Erythroblast (primary cell): ENCODE data around the gene ATP5F1A.
"Not testable (repeated sequence)": the region's sequence is repeated elsewhere in the genome, so short reads cannot be mapped to it uniquely, and the experiment has no call there.

Source experiments
- DNase-seq, 2 experiments: peaks; one replicate each; lab custom pipeline; 2025; lab: John Stamatoyannopoulos, UW
- GATA1 ChIP-seq: IDR thresholded peaks from 2 replicates; pipeline ENCODE4 v1.6.1; 2011; ENCODE audit warnings: low read depth, mild to moderate bottlenecking, control low read depth, low read length, moderate library complexity
- POLR2A ChIP-seq: IDR thresholded peaks from 2 replicates; pipeline ENCODE4 v1.6.1; 2011; ENCODE audit warnings: mild to moderate bottlenecking, low read length

ATP5F1A gene

GRCh38 chr18:46068763-46069162 is 29.3 kb downstream of the ATP5F1A start:
- TF ChIP-seq POLR2A (no peak), GATA1 (no peak)
- DNase-seq = no peak

GRCh38 chr18:46067438-46068007 is 30.6 kb downstream of the ATP5F1A start:
- TF ChIP-seq POLR2A (no peak), GATA1 (no peak)
- DNase-seq = peak in 1 of 2 experiments; percentile 67

DNA sequence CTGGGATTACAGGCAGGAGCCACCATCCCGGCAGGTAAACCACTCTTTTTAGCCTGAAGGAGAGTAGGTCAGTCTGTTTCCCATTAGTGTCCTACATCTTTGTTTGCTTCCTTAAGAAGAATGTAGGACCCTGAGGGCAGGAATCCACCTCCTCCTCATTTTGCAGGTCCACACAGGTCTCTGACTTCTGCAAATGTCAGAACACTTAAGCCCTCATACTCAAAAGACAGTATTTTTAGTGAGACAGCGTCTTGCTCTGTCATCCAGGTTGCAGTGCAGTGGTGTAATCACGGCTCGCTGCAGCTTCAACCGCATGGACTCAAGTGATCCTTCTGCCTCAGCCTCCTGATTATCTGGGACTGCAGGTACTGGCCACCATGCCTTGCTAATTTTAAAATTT is 35.3 kb downstream of the ATP5F1A start:
- TF ChIP-seq POLR2A (no peak), GATA1 (no peak)
- peak; percentile 50 to 68 for DNase-seq

- no peak for TF ChIP-seq GATA1
- TF ChIP-seq POLR2A = no peak
- DNase-seq = peak in 1 of 2 experiments; percentile 59
Measured at GRCh38 chr18:46061796-46062195, 36.3 kb downstream of the ATP5F1A start.

- TF ChIP-seq POLR2A = no peak
- DNase-seq = peak; percentile 59 to 73
Measured at GRCh38 chr18:46061387-46061786, 36.7 kb downstream of the ATP5F1A start.

DNA sequence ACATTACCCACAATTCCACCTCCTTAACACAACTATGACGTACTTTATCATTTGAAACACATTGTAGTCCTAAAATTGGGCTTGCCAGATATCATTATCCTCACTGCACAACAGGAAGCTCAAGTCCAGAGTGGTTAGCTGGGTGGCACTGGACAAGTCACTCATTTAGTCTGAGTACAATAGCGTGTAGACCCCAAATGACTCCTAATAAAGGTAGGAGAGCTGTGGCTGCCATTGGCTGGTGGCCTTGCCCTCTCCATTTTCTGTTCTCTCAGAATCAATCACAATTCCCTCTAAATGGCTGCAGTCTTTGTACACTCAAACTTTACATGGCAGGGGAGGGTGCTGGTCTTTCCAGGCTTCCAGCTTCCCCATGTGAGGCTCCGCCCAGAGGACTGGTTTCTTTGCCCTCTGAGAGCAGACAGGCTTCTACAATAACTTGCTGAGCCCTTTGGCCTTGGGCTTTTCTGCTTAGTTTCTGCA is 37.7 kb downstream of the ATP5F1A start:
- DNase-seq = peak; percentile 91 to 98
- peak; percentile 62 for TF ChIP-seq POLR2A
- TF ChIP-seq GATA1 = no peak

GRCh38 chr18:46055838-46056230 is 42.3 kb downstream of the ATP5F1A start:
- TF ChIP-seq GATA1 (no peak), POLR2A (no peak)
- DNase-seq = no peak

DNA sequence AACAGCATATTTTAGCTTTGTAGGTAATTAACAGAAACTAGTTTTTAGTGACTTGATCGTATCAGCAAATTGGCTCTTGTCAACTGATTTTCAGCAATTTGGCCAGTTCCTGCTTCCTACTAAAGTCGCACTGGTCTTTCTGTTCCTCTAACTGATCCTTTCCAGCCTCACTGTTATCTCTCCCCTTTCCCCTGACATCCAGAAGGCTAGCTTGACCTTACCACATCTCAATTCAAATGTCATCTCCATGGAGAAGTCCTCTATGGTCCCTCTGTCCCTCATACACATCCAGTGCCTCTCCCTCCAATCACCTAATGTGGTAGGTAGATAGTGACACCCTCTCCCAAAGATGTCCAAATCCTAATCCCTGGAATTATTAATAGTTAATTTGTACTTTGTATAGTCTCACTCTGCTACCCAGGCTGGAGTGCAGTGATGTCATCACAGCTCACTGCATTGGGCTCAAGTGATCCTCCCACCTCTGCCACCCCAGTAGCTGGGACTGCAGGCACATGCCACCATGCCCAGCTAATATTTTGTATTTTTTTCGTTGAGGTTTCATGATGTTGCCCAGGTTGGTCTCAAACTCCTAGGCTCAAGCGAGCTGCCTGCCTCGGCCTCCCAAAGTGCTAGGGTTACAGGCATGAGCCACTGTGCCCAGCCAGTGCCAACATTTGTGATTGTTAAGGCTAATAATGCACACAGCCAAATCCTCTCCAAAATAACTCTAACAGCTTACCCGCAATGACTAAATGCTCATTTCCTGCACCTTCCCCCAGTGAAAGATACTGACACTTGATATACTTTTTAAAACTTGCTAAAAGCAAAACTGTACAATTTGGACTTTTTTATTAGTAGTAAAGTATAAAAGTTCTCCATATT is 42.9 kb downstream of the ATP5F1A start:
- DNase-seq = peak in 1 of 2 experiments; percentile 34
- no peak for TF ChIP-seq GATA1
- TF ChIP-seq POLR2A = no peak

DNA sequence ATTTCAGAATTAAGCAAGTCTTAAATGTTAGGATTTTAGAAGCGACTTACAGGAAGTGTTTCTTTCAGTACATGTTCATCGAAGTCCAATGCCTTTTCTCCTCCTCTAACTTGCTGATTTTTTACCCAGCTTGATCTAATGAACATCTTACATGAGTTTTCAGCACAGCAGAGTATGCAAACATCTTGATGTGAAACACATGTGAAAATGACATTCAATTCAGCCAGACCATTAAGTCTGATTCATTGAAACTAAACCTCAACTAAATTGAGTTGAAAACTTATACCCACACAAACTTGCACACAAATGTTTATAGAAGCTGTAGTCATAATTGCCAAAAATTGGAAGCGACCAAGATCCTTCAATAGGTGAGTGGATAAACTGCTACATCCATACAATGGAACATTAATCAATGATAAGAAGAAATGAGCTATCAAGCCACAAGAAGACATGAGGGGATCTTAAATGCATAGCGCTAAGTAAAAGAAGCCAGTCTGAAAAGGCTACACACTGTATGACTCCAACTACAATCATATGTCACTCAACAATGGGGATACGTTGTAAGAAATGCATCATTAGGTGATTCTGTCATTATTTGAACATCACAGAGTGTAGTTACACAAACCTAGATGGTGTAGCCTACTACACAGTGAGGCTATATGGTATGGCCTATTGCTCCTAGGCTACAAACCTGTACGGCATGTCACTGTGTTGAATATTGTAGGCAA is 44.6 kb downstream of the ATP5F1A start:
- no peak for DNase-seq
- no peak for TF ChIP-seq POLR2A
- no peak for TF ChIP-seq GATA1

- no peak for DNase-seq
- TF ChIP-seq GATA1 (no peak), POLR2A (no peak)
Measured at GRCh38 chr18:46051731-46052461, 46.2 kb downstream of the ATP5F1A start.

DNA sequence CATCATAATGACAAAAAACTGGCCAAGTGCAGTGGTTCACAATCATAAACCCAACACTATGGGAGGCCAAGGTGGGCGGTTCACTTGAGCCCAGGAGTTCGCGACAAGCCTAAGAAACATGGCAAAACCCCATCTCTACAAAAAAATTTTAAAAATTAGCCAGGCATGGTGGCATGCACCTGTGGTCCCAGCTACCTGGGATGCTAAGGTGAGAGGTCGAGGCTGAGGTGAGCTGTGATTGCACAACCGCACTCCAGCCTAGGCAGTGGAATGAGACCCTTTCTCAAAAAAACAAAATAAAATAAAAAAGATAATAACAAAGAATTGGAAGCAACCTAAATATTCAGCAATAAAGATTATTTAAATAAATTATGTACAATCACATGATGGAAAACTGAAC is 47.8 kb downstream of the ATP5F1A start:
- TF ChIP-seq POLR2A (no peak), GATA1 (no peak)

DNA sequence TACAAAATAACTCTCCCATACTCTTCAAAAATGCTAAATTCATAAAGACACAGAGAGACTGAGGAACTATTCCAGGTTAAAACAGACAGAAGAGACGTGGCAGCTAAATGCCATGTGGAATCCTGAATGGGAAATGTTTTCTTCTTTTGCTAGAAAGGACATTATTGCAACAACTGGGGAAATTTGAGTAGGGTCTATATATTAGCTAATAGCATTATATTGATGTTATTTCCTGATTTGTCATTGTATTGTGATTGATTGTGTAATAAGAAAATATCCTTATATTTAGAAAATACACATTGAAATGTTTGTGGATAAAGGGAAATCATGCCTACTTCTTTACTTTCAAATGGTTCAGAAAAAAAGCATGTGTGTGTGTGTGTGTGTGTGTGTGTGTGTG is 49.5 kb downstream of the ATP5F1A start:
- TF ChIP-seq POLR2A = no peak
- TF ChIP-seq GATA1 = no peak
- DNase-seq = no peak

More for the DNA sequence above, 47.8 kb downstream of the ATP5F1A start:
- no peak for DNase-seq

DNA sequence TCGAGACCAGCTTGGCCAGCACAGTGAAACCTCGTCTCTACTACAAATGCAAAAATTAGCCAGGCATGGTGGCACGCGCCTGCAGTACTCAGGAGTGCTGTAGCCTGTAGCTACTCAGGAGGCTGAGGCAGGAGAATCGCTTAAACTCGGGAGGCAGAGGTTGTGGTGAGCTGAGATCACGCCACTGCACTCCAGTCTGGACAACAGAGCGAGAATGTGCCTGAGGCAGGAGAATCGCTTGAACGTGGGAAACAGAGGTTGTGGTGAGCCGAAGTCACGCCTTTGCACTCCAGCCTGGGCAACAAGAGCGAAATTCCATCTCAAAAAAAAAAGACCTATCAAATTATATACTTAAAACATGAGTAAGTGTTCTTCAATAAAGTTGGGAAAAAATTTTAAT is 50.7 kb downstream of the ATP5F1A start:
- DNase-seq = not testable (repeated sequence)

DNA sequence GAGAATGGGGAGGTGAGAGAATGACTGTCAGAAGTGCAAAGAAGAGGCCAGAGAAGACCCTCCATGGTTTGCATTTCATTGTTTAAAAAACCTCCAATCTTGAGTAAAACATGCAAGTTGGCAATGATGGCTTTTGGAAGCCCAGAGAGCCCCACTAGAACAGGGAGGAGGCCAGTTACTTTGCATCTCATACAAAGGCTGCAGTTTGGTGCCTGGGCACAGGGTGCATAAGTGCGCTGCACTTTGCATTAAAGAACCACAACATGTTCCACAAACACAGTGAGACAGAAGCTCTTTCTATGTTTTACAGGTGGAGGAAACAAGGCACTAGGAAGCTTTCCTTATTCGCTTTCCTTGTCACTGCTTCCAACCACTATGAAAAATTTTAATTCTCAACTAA is 51.4 kb downstream of the ATP5F1A start:
- no peak for TF ChIP-seq GATA1
- no peak for TF ChIP-seq POLR2A
- no peak for DNase-seq
